A549 (cell line): Measurements from ENCODE around the gene ENTREP1.

Experiments
- CEBPB ChIP-seq, 2 experiments: fragments of >200 bp in 1 of 2; sonication (Bioruptor Twin) in 1 of 2; formaldehyde crosslinking in 1 of 2; IDR thresholded peaks; 2 replicates each; pipeline ENCODE4 v1.6.1; 2012 to 2016
- CHD2 ChIP-seq: fragments of 150-350 bp; IDR thresholded peaks from 2 replicates; pipeline ENCODE4 v1.6.1; 2014; ENCODE audit warnings: low read length; ENCODE audit not compliant: partially characterized antibody
- CTCF ChIP-seq: fragments of >200 bp; sonication (Bioruptor Twin); formaldehyde crosslinking; IDR thresholded peaks from 3 replicates; pipeline ENCODE4 v1.5.1; 2016
- MAX ChIP-seq: IDR thresholded peaks from 2 replicates; pipeline ENCODE4 v1.6.1; 2012
- MYC ChIP-seq: IDR thresholded peaks from 2 replicates; pipeline ENCODE4 v1.6.1; 2012; ENCODE audit warnings: mild to moderate bottlenecking, inconsistent platforms, low read length, improper control_type of control experiment, borderline replicate concordance
- POLR2A ChIP-seq: IDR thresholded peaks from 2 replicates; pipeline ENCODE4 v1.6.1; 2012; ENCODE audit warnings: mild to moderate bottlenecking, low read length
- POLR2AphosphoS2 ChIP-seq: conservative IDR thresholded peaks from 2 replicates; pipeline ENCODE4 v1.6.1; 2012; ENCODE audit warnings: low read length, improper control_type of control experiment, inconsistent platforms
- RAD21 ChIP-seq, 2 experiments: fragments of >200 bp in 1 of 2; sonication (Bioruptor Twin) in 1 of 2; formaldehyde crosslinking in 1 of 2; IDR thresholded peaks in 1 of 2; conservative IDR thresholded peaks in 1 of 2; 2 replicates in 1 of 2; 3 replicates in 1 of 2; pipeline ENCODE4 v1.6.1; 2012 to 2018; ENCODE audit warnings: inconsistent platforms in 1 of 2

GRCh38 chr9:69357821-69358220 is 32.8 kb downstream of the ENTREP1 start:
- TF ChIP-seq POLR2A (no peak), CEBPB (IDR thresholded peaks at IDR 0.05) (no peak), CTCF (no peak), MAX (no peak), CHD2 (no peak), RAD21 (conservative IDR thresholded peaks at IDR 0.05 in 1 of 2, IDR thresholded peaks at IDR 0.05 in 1 of 2) (no peak), MYC (no peak), POLR2AphosphoS2 (no peak)
